Activated B cell treated with CpG ODN at 0.5 μM for 24 hours (primary cell): ENCODE measurements around the gene SCN11A. TPM values are rescaled to one million over a fixed set of nuclear protein-coding genes. Genes with fewer than 3 reads are reported as not detected.

ENCODE experiments used
- ATAC-seq: fragments of 200-7000 bp; cut with Tn5 transposase; one replicate; pipeline ENCODE4 v1.10.0; 2021; ENCODE audit warnings: low read depth, mild to moderate bottlenecking, moderate library complexity
- CTCF ChIA-PET: fragments of 350-600 bp; sonication (Branson Sonifier 250); formaldehyde crosslinking; loops from one replicate; lab custom pipeline; 2021; ENCODE audit warnings: antibody characterized with exemption; lab: Charles Lee
- POLR2A ChIA-PET: fragments of 350-600 bp; sonication (Branson Sonifier 250); formaldehyde crosslinking; loops from one replicate; lab custom pipeline; 2021; ENCODE audit warnings: antibody characterized with exemption; lab: Charles Lee
- DNase-seq: peaks from one replicate; pipeline ENCODE4 v3.0.0; 2022
- H3K27ac Mint-ChIP-seq: one replicate; pipeline ENCODE4 v1.8.0; 2020; ENCODE audit warnings: mixed read lengths
- H3K27me3 Mint-ChIP-seq: one replicate; pipeline ENCODE4 v1.8.0; 2021; ENCODE audit warnings: mixed read lengths
- H3K36me3 Mint-ChIP-seq: one replicate; pipeline ENCODE4 v1.8.0; 2021; ENCODE audit warnings: low read depth, mixed read lengths
- H3K4me1 Mint-ChIP-seq: one replicate; pipeline ENCODE4 v1.8.0; 2021; ENCODE audit warnings: mixed read lengths
- H3K4me3 Mint-ChIP-seq: one replicate; pipeline ENCODE4 v1.8.0; 2020; ENCODE audit warnings: mild to moderate bottlenecking, mixed read lengths
- H3K9me3 Mint-ChIP-seq: one replicate; pipeline ENCODE4 v1.8.0; 2020; ENCODE audit warnings: mixed read lengths
- CTCF ChIP-seq: fragments of 200-600 bp; IDR thresholded peaks from one replicate; pipeline ENCODE4 v1.8.0; 2022; ENCODE audit warnings: antibody characterized with exemption, mild to moderate bottlenecking
- intact Hi-C: fragments of 100-400 bp; cut with micrococcal nuclease; formaldehyde crosslinking; loops from one replicate; pipeline ENCODE4 v1.15.1; 2024
- total RNA-seq: library from RNA; stranded (reverse); gene quantifications from 2 replicates; pipeline ENCODE4 v1.2.3, GENCODE V29; 2022

Gene SCN11A
- total RNA-seq, 1 donor from 2014 or later = 0.16 TPM

GRCh38 chr3:39095778-39096177, 44.0 kb upstream of the SCN11A start:
- Mint-ChIP-seq H3K4me3 (no peak overlapping the region), H3K4me1 (no peaks in the 10 kb centered on the region), H3K36me3 (peaks cover 91% of the 10 kb centered on the region), H3K9me3 (no peaks in the 10 kb centered on the region), H3K27me3 (no peaks in the 10 kb centered on the region), H3K27ac (no peak overlapping the region)
- ChIA-PET POLR2A (no interaction called here), CTCF (interaction anchor here (1.3 kb wide), 1 partner anchor 193 kb away, joined by 3 read pairs; no protein-coding TSS in a partner anchor)
- intact Hi-C loops = no loop called here
- TF ChIP-seq CTCF = no peak
- ATAC-seq = no peak
- no peak for DNase-seq

- ChIA-PET POLR2A (no interaction called here), CTCF (interaction anchor here (1.3 to 1.7 kb wide), 2 partner anchors 193 kb away, joined by 3 to 6 read pairs; no protein-coding TSS in a partner anchor)
- H3K9me3 Mint-ChIP-seq = no peaks in the 10 kb centered on the region
- peaks cover 94% of the 10 kb centered on the region for H3K36me3 Mint-ChIP-seq
- no peak for TF ChIP-seq CTCF
- no peaks in the 10 kb centered on the region for H3K27me3 Mint-ChIP-seq
- H3K4me1 Mint-ChIP-seq = no peaks in the 10 kb centered on the region
- ATAC-seq = no peak
- H3K4me3 Mint-ChIP-seq = no peak overlapping the region
- no peak overlapping the region for H3K27ac Mint-ChIP-seq
- intact Hi-C loops = no loop called here
- DNase-seq = no peak
Measured at GRCh38 chr3:39094851-39095677, 43.3 kb upstream of the SCN11A start.

- DNase-seq (no peak), ATAC-seq (no peak)
- no peak for TF ChIP-seq CTCF
- H3K4me1 Mint-ChIP-seq = peaks cover 14% of the 10 kb centered on the region
- H3K9me3 Mint-ChIP-seq = no peaks in the 10 kb centered on the region
- ChIA-PET CTCF (no interaction called here), POLR2A (no interaction called here)
- H3K27me3 Mint-ChIP-seq = no peaks in the 10 kb centered on the region
- peaks cover 91% of the 10 kb centered on the region for H3K36me3 Mint-ChIP-seq
- intact Hi-C loops = no loop called here
- H3K27ac Mint-ChIP-seq = no peak overlapping the region
- H3K4me3 Mint-ChIP-seq = no peak overlapping the region
Measured at GRCh38 chr3:39090922-39091321, 39.2 kb upstream of the SCN11A start.

GRCh38 chr3:39088889-39089288, 37.1 kb upstream of the SCN11A start:
- DNase-seq (no peak), ATAC-seq (no peak)
- no peaks in the 10 kb centered on the region for H3K9me3 Mint-ChIP-seq
- no peak overlapping the region for H3K27ac Mint-ChIP-seq
- no peaks in the 10 kb centered on the region for H3K27me3 Mint-ChIP-seq
- no peak overlapping the region for H3K4me3 Mint-ChIP-seq
- intact Hi-C loops = loop anchor here (5.0 kb wide), 1 partner anchor 198 kb away; no protein-coding TSS in a partner anchor
- CTCF ChIA-PET = no interaction called here
- H3K4me1 Mint-ChIP-seq = peaks cover 20% of the 10 kb centered on the region
- no peak for TF ChIP-seq CTCF
- POLR2A ChIA-PET = no interaction called here
- peaks cover 81% of the 10 kb centered on the region for H3K36me3 Mint-ChIP-seq

- ChIA-PET POLR2A (no interaction called here), CTCF (no interaction called here)
- intact Hi-C loops = loop anchor here (5.0 kb wide), 1 partner anchor 199 kb away; no protein-coding TSS in a partner anchor
- no peak for DNase-seq
- no peak overlapping the region for H3K27ac Mint-ChIP-seq
- no peak for TF ChIP-seq CTCF
- H3K27me3 Mint-ChIP-seq = no peaks in the 10 kb centered on the region
- ATAC-seq = no peak
- peaks cover 21% of the 10 kb centered on the region for H3K4me1 Mint-ChIP-seq
- no peaks in the 10 kb centered on the region for H3K9me3 Mint-ChIP-seq
- H3K4me3 Mint-ChIP-seq = no peak overlapping the region
- H3K36me3 Mint-ChIP-seq = peaks cover 79% of the 10 kb centered on the region
Measured at GRCh38 chr3:39088456-39088855, 36.7 kb upstream of the SCN11A start.
